Activated naive CD8-positive, alpha-beta T cell treated with anti-CD3 and anti-CD28 coated beads for 36 hours (primary cell): ENCODE measurements around the gene USP8. TPM values are rescaled to one million over a fixed set of nuclear protein-coding genes. Genes with fewer than 3 reads are reported as not detected.
"Not testable (repeated sequence)": the region's sequence is repeated elsewhere in the genome, so short reads cannot be mapped to it uniquely, and the experiment has no call there.

ENCODE experiments used
- DNase-seq: peaks from one replicate; pipeline ENCODE4 v3.0.0; 2021
- H3K27ac Mint-ChIP-seq: one replicate; pipeline ENCODE4 v1.8.0; 2022; ENCODE audit warnings: mild to moderate bottlenecking, moderate library complexity, mixed read lengths
- H3K27me3 Mint-ChIP-seq: one replicate; pipeline ENCODE4 v1.8.0; 2022; ENCODE audit warnings: mild to moderate bottlenecking, mixed read lengths
- H3K36me3 Mint-ChIP-seq: one replicate; pipeline ENCODE4 v1.8.0; 2021; ENCODE audit warnings: mild to moderate bottlenecking, mixed read lengths
- H3K4me1 Mint-ChIP-seq: one replicate; pipeline ENCODE4 v1.8.0; 2021; ENCODE audit warnings: mixed read lengths
- H3K4me3 Mint-ChIP-seq: one replicate; pipeline ENCODE4 v1.8.0; 2022; ENCODE audit warnings: mild to moderate bottlenecking, moderate library complexity, mixed read lengths
- H3K9me3 Mint-ChIP-seq: one replicate; pipeline ENCODE4 v1.8.0; 2022; ENCODE audit warnings: mixed read lengths
- total RNA-seq, 2 experiments: library from RNA; stranded (reverse); gene quantifications; one replicate each; pipeline ENCODE4 v1.2.3, GENCODE V29; 2021

USP8 gene
- total RNA-seq: 10 to 100 TPM; 48.6 to 51.9 TPM

GRCh38 chr15:50424066-50424890 lies at the start of gene USP8:
USP8 (plus strand) TSS chr15:50424405; CDS start chr15:50439074, 14,669 bp downstream.
- Mint-ChIP-seq H3K4me1 (peaks cover 20% of the 10 kb centered on the region), H3K27ac (peak within 1 kb of the TSS; percentile 79), H3K27me3 (no peaks in the 10 kb centered on the region), H3K4me3 (peak within 1 kb of the TSS; percentile 84), H3K36me3 (peaks cover 11% of the 10 kb centered on the region), H3K9me3 (no peaks in the 10 kb centered on the region)
- DNase-seq: peak; percentile 96

- Mint-ChIP-seq H3K27me3 (peaks cover 4% of the 10 kb centered on the region), H3K4me1 (peaks cover 22% of the 10 kb centered on the region), H3K27ac (peak overlapping the region; percentile 81), H3K36me3 (peaks cover 1% of the 10 kb centered on the region), H3K9me3 (no peaks in the 10 kb centered on the region), H3K4me3 (peak overlapping the region; percentile 3)
- no peak for DNase-seq
These were observed 46.1 kb upstream of the USP8 start for GRCh38 chr15:50377867-50378751.

GRCh38 chr15:50378776-50379175 lies 45.4 kb upstream of the USP8 start:
- H3K27ac Mint-ChIP-seq: peak overlapping the region; percentile 81

GRCh38 chr15:50379413-50379812 lies 44.8 kb upstream of the USP8 start:
- not testable (repeated sequence) for H3K27me3 Mint-ChIP-seq, H3K9me3 Mint-ChIP-seq

More at GRCh38 chr15:50378776-50379175, 45.4 kb upstream of the USP8 start:
- H3K4me3 Mint-ChIP-seq: peak overlapping the region; percentile 2
- no peak for DNase-seq
- peaks cover 22% of the 10 kb centered on the region for H3K4me1 Mint-ChIP-seq
- H3K36me3 Mint-ChIP-seq: peaks cover 1% of the 10 kb centered on the region
- H3K9me3 Mint-ChIP-seq: no peaks in the 10 kb centered on the region
- peaks cover 7% of the 10 kb centered on the region for H3K27me3 Mint-ChIP-seq

GRCh38 chr15:50380089-50380488 lies 44.1 kb upstream of the USP8 start:
- Mint-ChIP-seq H3K4me3 (no peak overlapping the region), H3K27me3 (peaks cover 7% of the 10 kb centered on the region), H3K27ac (no peak overlapping the region), H3K4me1 (peaks cover 22% of the 10 kb centered on the region), H3K36me3 (peaks cover 1% of the 10 kb centered on the region), H3K9me3 (no peaks in the 10 kb centered on the region)
- no peak for DNase-seq

More at GRCh38 chr15:50379413-50379812, 44.8 kb upstream of the USP8 start:
- not testable (repeated sequence) for H3K4me3 Mint-ChIP-seq, H3K27ac Mint-ChIP-seq, H3K36me3 Mint-ChIP-seq, DNase-seq
- peaks cover 22% of the 10 kb centered on the region for H3K4me1 Mint-ChIP-seq

GRCh38 chr15:50381438-50381837 lies 42.8 kb upstream of the USP8 start:
- H3K27ac Mint-ChIP-seq: no peak overlapping the region
- peaks cover 7% of the 10 kb centered on the region for H3K27me3 Mint-ChIP-seq
- no peak for DNase-seq
- H3K9me3 Mint-ChIP-seq: no peaks in the 10 kb centered on the region
- H3K4me3 Mint-ChIP-seq: no peak overlapping the region
- peaks cover 1% of the 10 kb centered on the region for H3K36me3 Mint-ChIP-seq
- H3K4me1 Mint-ChIP-seq: peaks cover 22% of the 10 kb centered on the region

- H3K36me3 Mint-ChIP-seq, H3K27ac Mint-ChIP-seq, H3K4me3 Mint-ChIP-seq, H3K27me3 Mint-ChIP-seq, DNase-seq, H3K9me3 Mint-ChIP-seq: not testable (repeated sequence)
- peaks cover 19% of the 10 kb centered on the region for H3K4me1 Mint-ChIP-seq
These were observed 41.8 kb upstream of the USP8 start for GRCh38 chr15:50382408-50382807.

- H3K4me3 Mint-ChIP-seq: no peak overlapping the region
- H3K4me1 Mint-ChIP-seq: peaks cover 6% of the 10 kb centered on the region
- H3K27me3 Mint-ChIP-seq: no peaks in the 10 kb centered on the region
- no peak for DNase-seq
- H3K9me3 Mint-ChIP-seq: no peaks in the 10 kb centered on the region
- no peaks in the 10 kb centered on the region for H3K36me3 Mint-ChIP-seq
- no peak overlapping the region for H3K27ac Mint-ChIP-seq
These were observed 33.5 kb upstream of the USP8 start for GRCh38 chr15:50390554-50391264.

GRCh38 chr15:50391561-50391960 lies 32.6 kb upstream of the USP8 start:
- not testable (repeated sequence) for H3K27me3 Mint-ChIP-seq, H3K4me3 Mint-ChIP-seq, H3K36me3 Mint-ChIP-seq, H3K9me3 Mint-ChIP-seq, DNase-seq, H3K27ac Mint-ChIP-seq, H3K4me1 Mint-ChIP-seq

- Mint-ChIP-seq H3K4me1 (no peaks in the 10 kb centered on the region), H3K36me3 (no peaks in the 10 kb centered on the region), H3K27me3 (no peaks in the 10 kb centered on the region), H3K27ac (no peak overlapping the region), H3K9me3 (no peaks in the 10 kb centered on the region), H3K4me3 (no peak overlapping the region)
- DNase-seq: no peak
These were observed 12.3 kb upstream of the USP8 start for GRCh38 chr15:50411870-50412269.

- no peak for DNase-seq
- Mint-ChIP-seq H3K27me3 (no peaks in the 10 kb centered on the region), H3K36me3 (no peaks in the 10 kb centered on the region), H3K4me3 (no peak overlapping the region), H3K27ac (no peak overlapping the region), H3K4me1 (no peaks in the 10 kb centered on the region), H3K9me3 (no peaks in the 10 kb centered on the region)
These were observed 9.6 kb upstream of the USP8 start for GRCh38 chr15:50414624-50415023.

- Mint-ChIP-seq H3K4me3 (no peak overlapping the region), H3K36me3 (no peaks in the 10 kb centered on the region), H3K9me3 (no peaks in the 10 kb centered on the region), H3K4me1 (no peaks in the 10 kb centered on the region), H3K27ac (no peak overlapping the region), H3K27me3 (no peaks in the 10 kb centered on the region)
- DNase-seq: no peak
These were observed 8.3 kb upstream of the USP8 start for GRCh38 chr15:50415752-50416404.

GRCh38 chr15:50416890-50417289 lies 7.3 kb upstream of the USP8 start:
- Mint-ChIP-seq H3K27ac (no peak overlapping the region), H3K4me3 (no peak overlapping the region), H3K27me3 (no peaks in the 10 kb centered on the region), H3K9me3 (no peaks in the 10 kb centered on the region), H3K4me1 (no peaks in the 10 kb centered on the region), H3K36me3 (no peaks in the 10 kb centered on the region)
- no peak for DNase-seq

GRCh38 chr15:50418041-50418583 lies 6.1 kb upstream of the USP8 start:
- Mint-ChIP-seq H3K27ac (no peak overlapping the region), H3K27me3 (no peaks in the 10 kb centered on the region), H3K9me3 (no peaks in the 10 kb centered on the region), H3K4me3 (no peak overlapping the region), H3K36me3 (no peaks in the 10 kb centered on the region), H3K4me1 (no peaks in the 10 kb centered on the region)
- no peak for DNase-seq
